Panc1 (cell line): ENCODE results near the gene VWA8. TPM values are rescaled to one million over a fixed set of nuclear protein-coding genes. Genes with fewer than 3 reads are reported as not detected.
"Not testable (repeated sequence)": the region's sequence is repeated elsewhere in the genome, so short reads cannot be mapped to it uniquely, and the experiment has no call there.

Source experiments
- ATAC-seq: fragments of 200-7000 bp; cut with Tn5 transposase; 2 replicates; pipeline ENCODE4 v1.9.1; 2020; ENCODE audit warnings: mild to moderate bottlenecking, moderate library complexity
- BruUV-seq: library from RNA; stranded (reverse); fragments of 400-500 nt; replicated peaks from 2 replicates; lab custom pipeline; 2021; lab: Mats Ljungman, UMichigan
- CTCF ChIA-PET: fragments of 300-600 bp; sonication (Branson Sonifier 250); formaldehyde crosslinking; loops from one replicate; lab custom pipeline; 2022; ENCODE audit warnings: antibody characterized with exemption; lab: Charles Lee
- POLR2A ChIA-PET: fragments of 300-600 bp; sonication (Branson Sonifier 250); formaldehyde crosslinking; loops from one replicate; lab custom pipeline; 2022; ENCODE audit warnings: antibody characterized with exemption; lab: Charles Lee
- DNase-seq: peaks from one replicate; pipeline ENCODE4 v3.0.0-alpha.2; 2010; ENCODE audit warnings: low read depth, low spot score
- H3K27ac ChIP-seq: 2 replicates; pipeline ENCODE4 v1.5.1; 2011; ENCODE audit warnings: mild to moderate bottlenecking, low read length, inconsistent platforms
- H3K27me3 ChIP-seq: fragments of 200-500 bp; sonication (Bioruptor generic); 2 replicates; pipeline ENCODE4 v1.6.0; 2014; ENCODE audit warnings: low read length, inconsistent platforms; ENCODE audit not compliant: control insufficient read depth, insufficient read depth
- H3K36me3 ChIP-seq: fragments of 200-500 bp; sonication (Bioruptor generic); 2 replicates; pipeline ENCODE4 v1.5.1; 2014; ENCODE audit warnings: inconsistent platforms, mild to moderate bottlenecking, low read length, moderate library complexity; ENCODE audit not compliant: control insufficient read depth, insufficient read depth
- H3K4me1 ChIP-seq: 2 replicates; pipeline ENCODE4 v1.5.1; 2011; ENCODE audit warnings: inconsistent platforms, mild to moderate bottlenecking, low read length, moderate library complexity; ENCODE audit not compliant: control insufficient read depth, insufficient read depth
- H3K4me3 ChIP-seq, 2 experiments: 2 replicates each; pipeline ENCODE4 v1.5.1; 2011 to 2012; ENCODE audit warnings: low read depth in 2 of 2, low read length in 2 of 2, mild to moderate bottlenecking in 2 of 2, inconsistent platforms in 1 of 2, moderate library complexity in 1 of 2
- H3K9me3 ChIP-seq: fragments of 200-500 bp; sonication (Bioruptor generic); 2 replicates; pipeline ENCODE4 v1.5.1; 2014; ENCODE audit warnings: low read depth, mild to moderate bottlenecking, inconsistent platforms, low read length, moderate library complexity; ENCODE audit not compliant: control insufficient read depth, insufficient read depth
- POLR2AphosphoS5 ChIP-seq: IDR thresholded peaks from 2 replicates; pipeline ENCODE4 v1.6.1; 2012; ENCODE audit warnings: mild to moderate bottlenecking, low read depth, low read length, moderate library complexity
- SIN3A ChIP-seq: IDR thresholded peaks from 2 replicates; pipeline ENCODE4 v1.6.1; 2012; ENCODE audit warnings: low read depth, mild to moderate bottlenecking, low read length, moderate library complexity, borderline replicate concordance; ENCODE audit not compliant: insufficient read depth
- TCF7L2 ChIP-seq: IDR thresholded peaks from 2 replicates; pipeline ENCODE4 v1.6.1; 2011; ENCODE audit warnings: mild to moderate bottlenecking, low read depth, low read length, inconsistent platforms
- in situ Hi-C: cut with HindIII; loops from 2 replicates; pipeline ENCODE4 v1.10.0; 2016; ENCODE audit warnings: low sequenced_read_pairs, low pct_unique_long_range_greater_than_20kb
- intact Hi-C: fragments of 100-400 bp; cut with micrococcal nuclease; formaldehyde crosslinking; loops from one replicate; pipeline ENCODE4 v1.10.0; 2022; ENCODE audit not compliant: unreplicated experiment
- total RNA-seq: library from RNA; stranded (reverse); gene quantifications from one replicate; pipeline ENCODE4 v1.2.1, GENCODE V29; 2021; ENCODE audit not compliant: unreplicated experiment
- TF ChIP-seq, protein P1 (sequence below): fragments of 450-650 bp; IDR thresholded peaks from 2 replicates; pipeline ENCODE4 v1.5.1; 2017; ENCODE audit warnings: mild to moderate bottlenecking
- TF ChIP-seq, protein P2 (sequence below), 2 experiments: IDR thresholded peaks; 2 replicates each; pipeline ENCODE4 v1.6.1; 2011 to 2012; ENCODE audit warnings: low read depth in 2 of 2, control low read depth in 1 of 2, low read length in 1 of 2, mild to moderate bottlenecking in 1 of 2, moderate library complexity in 1 of 2; ENCODE audit not compliant: insufficient read depth in 1 of 2

Gene VWA8
- total RNA-seq, 1 experiment from 2014 or later: 11.2 TPM

- TF ChIP-seq POLR2AphosphoS5 (no peak), SIN3A (no peak), TCF7L2 (no peak)
- TF ChIP-seq, protein P1, sequence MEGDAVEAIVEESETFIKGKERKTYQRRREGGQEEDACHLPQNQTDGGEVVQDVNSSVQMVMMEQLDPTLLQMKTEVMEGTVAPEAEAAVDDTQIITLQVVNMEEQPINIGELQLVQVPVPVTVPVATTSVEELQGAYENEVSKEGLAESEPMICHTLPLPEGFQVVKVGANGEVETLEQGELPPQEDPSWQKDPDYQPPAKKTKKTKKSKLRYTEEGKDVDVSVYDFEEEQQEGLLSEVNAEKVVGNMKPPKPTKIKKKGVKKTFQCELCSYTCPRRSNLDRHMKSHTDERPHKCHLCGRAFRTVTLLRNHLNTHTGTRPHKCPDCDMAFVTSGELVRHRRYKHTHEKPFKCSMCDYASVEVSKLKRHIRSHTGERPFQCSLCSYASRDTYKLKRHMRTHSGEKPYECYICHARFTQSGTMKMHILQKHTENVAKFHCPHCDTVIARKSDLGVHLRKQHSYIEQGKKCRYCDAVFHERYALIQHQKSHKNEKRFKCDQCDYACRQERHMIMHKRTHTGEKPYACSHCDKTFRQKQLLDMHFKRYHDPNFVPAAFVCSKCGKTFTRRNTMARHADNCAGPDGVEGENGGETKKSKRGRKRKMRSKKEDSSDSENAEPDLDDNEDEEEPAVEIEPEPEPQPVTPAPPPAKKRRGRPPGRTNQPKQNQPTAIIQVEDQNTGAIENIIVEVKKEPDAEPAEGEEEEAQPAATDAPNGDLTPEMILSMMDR: no peak
- TF ChIP-seq, protein P2, sequence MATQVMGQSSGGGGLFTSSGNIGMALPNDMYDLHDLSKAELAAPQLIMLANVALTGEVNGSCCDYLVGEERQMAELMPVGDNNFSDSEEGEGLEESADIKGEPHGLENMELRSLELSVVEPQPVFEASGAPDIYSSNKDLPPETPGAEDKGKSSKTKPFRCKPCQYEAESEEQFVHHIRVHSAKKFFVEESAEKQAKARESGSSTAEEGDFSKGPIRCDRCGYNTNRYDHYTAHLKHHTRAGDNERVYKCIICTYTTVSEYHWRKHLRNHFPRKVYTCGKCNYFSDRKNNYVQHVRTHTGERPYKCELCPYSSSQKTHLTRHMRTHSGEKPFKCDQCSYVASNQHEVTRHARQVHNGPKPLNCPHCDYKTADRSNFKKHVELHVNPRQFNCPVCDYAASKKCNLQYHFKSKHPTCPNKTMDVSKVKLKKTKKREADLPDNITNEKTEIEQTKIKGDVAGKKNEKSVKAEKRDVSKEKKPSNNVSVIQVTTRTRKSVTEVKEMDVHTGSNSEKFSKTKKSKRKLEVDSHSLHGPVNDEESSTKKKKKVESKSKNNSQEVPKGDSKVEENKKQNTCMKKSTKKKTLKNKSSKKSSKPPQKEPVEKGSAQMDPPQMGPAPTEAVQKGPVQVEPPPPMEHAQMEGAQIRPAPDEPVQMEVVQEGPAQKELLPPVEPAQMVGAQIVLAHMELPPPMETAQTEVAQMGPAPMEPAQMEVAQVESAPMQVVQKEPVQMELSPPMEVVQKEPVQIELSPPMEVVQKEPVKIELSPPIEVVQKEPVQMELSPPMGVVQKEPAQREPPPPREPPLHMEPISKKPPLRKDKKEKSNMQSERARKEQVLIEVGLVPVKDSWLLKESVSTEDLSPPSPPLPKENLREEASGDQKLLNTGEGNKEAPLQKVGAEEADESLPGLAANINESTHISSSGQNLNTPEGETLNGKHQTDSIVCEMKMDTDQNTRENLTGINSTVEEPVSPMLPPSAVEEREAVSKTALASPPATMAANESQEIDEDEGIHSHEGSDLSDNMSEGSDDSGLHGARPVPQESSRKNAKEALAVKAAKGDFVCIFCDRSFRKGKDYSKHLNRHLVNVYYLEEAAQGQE (IDR thresholded peaks at IDR 0.05; ENCODE audit: insufficient read depth in 1 of 2, low read depth in 2 of 2, low read length in 1 of 2): no peak
- BruUV-seq: no TSS peak
- DNase-seq (no peak), ATAC-seq (no peak)
- CTCF ChIA-PET: interaction anchor here (0.6 kb wide), 1 partner anchor 9 kb away, joined by 3 read pairs; no protein-coding TSS in a partner anchor
- POLR2A ChIA-PET: interaction anchor here (0.6 to 1.2 kb wide), 2 partner anchors 38 to 462 kb away, joined by 4 to 5 read pairs; no protein-coding TSS in a partner anchor
- intact Hi-C loops: no loop called here
- Histone ChIP-seq H3K27ac (no peak overlapping the region), H3K4me3 (no peak overlapping the region), H3K27me3 (no peaks in the 10 kb centered on the region), H3K36me3 (no peaks in the 10 kb centered on the region), H3K4me1 (no peaks in the 10 kb centered on the region), H3K9me3 (no peaks in the 10 kb centered on the region)
- in situ Hi-C loops: no loop called here
Observed at GRCh38 chr13:41578371-41578770, 382.5 kb downstream of the VWA8 start.

DNA sequence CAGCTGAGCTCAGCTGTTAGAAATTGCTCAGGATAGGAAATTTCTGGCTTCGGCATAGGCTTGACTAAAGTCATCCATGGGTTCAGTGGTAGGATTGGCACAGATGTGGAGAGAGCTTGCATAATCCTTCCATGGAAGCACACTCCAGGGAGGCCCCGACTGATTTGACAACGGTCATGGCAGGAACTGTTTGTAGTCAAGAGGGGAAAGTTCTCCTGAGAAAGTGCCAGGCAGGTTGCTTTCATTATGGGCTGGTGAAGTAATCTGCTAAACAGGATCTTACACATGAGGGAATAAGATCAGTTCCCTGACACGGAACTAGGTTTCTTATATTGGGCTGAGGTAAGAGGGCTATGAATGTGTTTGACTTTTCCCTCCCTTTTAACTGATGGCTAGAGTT lies 383.5 kb downstream of the VWA8 start:
- CTCF ChIA-PET: no interaction called here

DNA sequence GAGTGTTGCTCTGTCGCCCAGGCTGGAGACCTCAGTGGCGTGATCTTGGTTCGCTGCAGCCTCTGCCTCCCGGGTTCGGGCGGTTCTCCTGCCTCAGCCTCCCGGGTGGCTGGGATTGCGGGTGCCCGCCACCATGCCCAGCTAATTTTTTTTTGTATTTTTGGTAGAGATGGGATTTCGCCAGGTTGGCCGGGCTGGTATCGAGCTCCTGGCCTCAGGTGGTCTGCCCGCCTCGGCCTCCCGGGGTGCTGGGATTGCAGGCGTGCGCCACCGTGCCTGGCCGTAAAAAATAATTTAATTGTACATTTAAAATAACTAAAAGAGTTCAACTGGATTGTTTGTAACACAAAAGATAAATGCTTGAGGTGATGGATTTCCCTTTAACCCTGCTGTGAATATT lies 387.3 kb downstream of the VWA8 start:
- BruUV-seq, CTCF ChIA-PET, H3K27ac ChIP-seq, H3K9me3 ChIP-seq, POLR2A ChIA-PET, H3K4me3 ChIP-seq, H3K36me3 ChIP-seq, intact Hi-C loops, in situ Hi-C loops, ATAC-seq, H3K27me3 ChIP-seq, H3K4me1 ChIP-seq, DNase-seq: not testable (repeated sequence)

More for the DNA sequence above, 383.5 kb downstream of the VWA8 start:
- TF ChIP-seq, protein P1: no peak
- TF ChIP-seq TCF7L2 (no peak), SIN3A (no peak)
- TF ChIP-seq, protein P2 (IDR thresholded peaks at IDR 0.05; ENCODE audit: insufficient read depth in 1 of 2, low read depth in 2 of 2, low read length in 1 of 2): no peak
- DNase-seq (no peak), ATAC-seq (no peak)
- intact Hi-C loops (loop anchor here (1.0 kb wide), 1 partner anchor 11 kb away; no protein-coding TSS in a partner anchor), in situ Hi-C loops (no loop called here)
- POLR2A ChIA-PET: interaction anchor here (1.2 kb wide), 1 partner anchor 39 kb away, joined by 5 read pairs; no protein-coding TSS in a partner anchor
- Histone ChIP-seq H3K4me3 (no peak overlapping the region), H3K36me3 (no peaks in the 10 kb centered on the region), H3K4me1 (no peaks in the 10 kb centered on the region), H3K27ac (no peak overlapping the region), H3K27me3 (no peaks in the 10 kb centered on the region), H3K9me3 (no peaks in the 10 kb centered on the region)
- no TSS peak for BruUV-seq
